ENCODE results near the gene SIM2. TPM values are rescaled to one million over a fixed set of nuclear protein-coding genes. Genes with fewer than 3 reads are reported as not detected.

SIM2 gene
- total and polyA plus RNA-seq, 2 experiments from 2014 or later = 0.14 TPM; not detected in 1

GRCh38 chr21:36692835-36693488 lies 6.0 kb upstream of the SIM2 start:
- in situ Hi-C loops (cut with MboI) = no loop called here
- H3F3A ChIP-seq (ENCODE audit: insufficient read depth) = peaks cover 9% of the 10 kb centered on the region
- no peaks in the 10 kb centered on the region for H3K4me1 ChIP-seq (ENCODE audit: insufficient read depth)
- H3K27me3 ChIP-seq (replicated peaks; ENCODE audit: insufficient read depth) = peaks cover 100% of the 10 kb centered on the region
- WGBS, 2 experiments (ENCODE audit: low coverage in 1 of 2, low lambda C conversion rate in 2 of 2, missing lambda C conversion rate in 2 of 2) = 9% methylated on average over 39 to 43 of the region's 57 CpGs
- no peaks in the 10 kb centered on the region for H4K20me1 ChIP-seq (ENCODE audit: insufficient read depth)
- no peak overlapping the region for H2AFZ ChIP-seq
- no peaks in the 10 kb centered on the region for H3K9me3 ChIP-seq (ENCODE audit: low read depth)
- H3K27ac ChIP-seq = no peak overlapping the region
- no peak overlapping the region for H3K4me3 ChIP-seq
- no peaks in the 10 kb centered on the region for H3K36me3 ChIP-seq (ENCODE audit: low read depth)
- no peaks in the 10 kb centered on the region for H3K79me2 ChIP-seq (ENCODE audit: insufficient read depth)
- DNase-seq = no peak
- no peaks in the 10 kb centered on the region for H3K9me2 ChIP-seq (ENCODE audit: insufficient read depth)
- no peak for TF ChIP-seq EZH2phosphoT487 (IDR thresholded peaks at IDR 0.05; ENCODE audit: insufficient read depth, low read depth)
- no peak for TF ChIP-seq EZH2 (IDR thresholded peaks at IDR 0.05; ENCODE audit: insufficient read depth, poor library complexity, severe bottlenecking)
- H3K4me2 ChIP-seq (ENCODE audit: unreplicated experiment) = no peak overlapping the region
- H3K9ac ChIP-seq = no peak overlapping the region

GRCh38 chr21:36693489-36694030 lies 5.4 kb upstream of the SIM2 start:
- no peak for DNase-seq
- in situ Hi-C loops (cut with MboI) = no loop called here
- Histone ChIP-seq H3F3A (ENCODE audit: insufficient read depth) (peaks cover 9% of the 10 kb centered on the region), H3K79me2 (ENCODE audit: insufficient read depth) (no peaks in the 10 kb centered on the region), H3K4me2 (ENCODE audit: unreplicated experiment) (no peak overlapping the region), H3K4me1 (ENCODE audit: insufficient read depth) (no peaks in the 10 kb centered on the region), H3K9ac (no peak overlapping the region), H4K20me1 (ENCODE audit: insufficient read depth) (no peaks in the 10 kb centered on the region), H3K9me2 (ENCODE audit: insufficient read depth) (no peaks in the 10 kb centered on the region), H3K9me3 (ENCODE audit: low read depth) (no peaks in the 10 kb centered on the region), H3K27ac (no peak overlapping the region), H3K36me3 (ENCODE audit: low read depth) (no peaks in the 10 kb centered on the region), H3K4me3 (no peak overlapping the region), H3K27me3 (replicated peaks; ENCODE audit: insufficient read depth) (peaks cover 100% of the 10 kb centered on the region), H2AFZ (no peak overlapping the region)
- TF ChIP-seq EZH2 (IDR thresholded peaks at IDR 0.05; ENCODE audit: insufficient read depth, poor library complexity, severe bottlenecking) = peak; percentile 95
- peak; percentile 63; the same call in 1 of the 2 replicates for TF ChIP-seq EZH2phosphoT487 (IDR thresholded peaks at IDR 0.05; ENCODE audit: insufficient read depth, low read depth)
- WGBS, 2 experiments (ENCODE audit: low coverage in 1 of 2, low lambda C conversion rate in 2 of 2, missing lambda C conversion rate in 2 of 2) = 17 to 18% methylated on average over 35 to 38 of the region's 40 CpGs

GRCh38 chr21:36694031-36694515 lies 4.8 kb upstream of the SIM2 start:
- H3K9ac ChIP-seq = no peak overlapping the region
- H3K79me2 ChIP-seq (ENCODE audit: insufficient read depth) = no peaks in the 10 kb centered on the region
- H3K4me2 ChIP-seq (ENCODE audit: unreplicated experiment) = no peak overlapping the region
- H3K4me1 ChIP-seq (ENCODE audit: insufficient read depth) = no peaks in the 10 kb centered on the region
- no peak overlapping the region for H3K4me3 ChIP-seq
- H3K27ac ChIP-seq = no peak overlapping the region
- H4K20me1 ChIP-seq (ENCODE audit: insufficient read depth) = no peaks in the 10 kb centered on the region
- no peak for DNase-seq
- TF ChIP-seq EZH2phosphoT487 (IDR thresholded peaks at IDR 0.05; ENCODE audit: insufficient read depth, low read depth) = no peak
- peak; percentile 77 for TF ChIP-seq EZH2 (IDR thresholded peaks at IDR 0.05; ENCODE audit: insufficient read depth, poor library complexity, severe bottlenecking)
- H2AFZ ChIP-seq = no peak overlapping the region
- H3K36me3 ChIP-seq (ENCODE audit: low read depth) = no peaks in the 10 kb centered on the region
- H3K9me3 ChIP-seq (ENCODE audit: low read depth) = no peaks in the 10 kb centered on the region
- 19 to 31% methylated on average over 9 to 14 of the region's 14 CpGs for WGBS, 2 experiments (ENCODE audit: low coverage in 1 of 2, low lambda C conversion rate in 2 of 2, missing lambda C conversion rate in 2 of 2)
- in situ Hi-C loops (cut with MboI) = no loop called here
- peaks cover 95% of the 10 kb centered on the region for H3K27me3 ChIP-seq (replicated peaks; ENCODE audit: insufficient read depth)
- H3K9me2 ChIP-seq (ENCODE audit: insufficient read depth) = no peaks in the 10 kb centered on the region
- H3F3A ChIP-seq (ENCODE audit: insufficient read depth) = peaks cover 9% of the 10 kb centered on the region

- in situ Hi-C loops (cut with MboI) = no loop called here
- H3K9me2 ChIP-seq (ENCODE audit: insufficient read depth) = no peaks in the 10 kb centered on the region
- no peak overlapping the region for H3K4me3 ChIP-seq
- H4K20me1 ChIP-seq (ENCODE audit: insufficient read depth) = no peaks in the 10 kb centered on the region
- H3F3A ChIP-seq (ENCODE audit: insufficient read depth) = peaks cover 9% of the 10 kb centered on the region
- no peaks in the 10 kb centered on the region for H3K4me1 ChIP-seq (ENCODE audit: insufficient read depth)
- H3K9ac ChIP-seq = no peak overlapping the region
- no peak overlapping the region for H3K27ac ChIP-seq
- no peak for DNase-seq
- H3K79me2 ChIP-seq (ENCODE audit: insufficient read depth) = no peaks in the 10 kb centered on the region
- H3K4me2 ChIP-seq (ENCODE audit: unreplicated experiment) = no peak overlapping the region
- H3K27me3 ChIP-seq (replicated peaks; ENCODE audit: insufficient read depth) = peaks cover 94% of the 10 kb centered on the region
- H2AFZ ChIP-seq = no peak overlapping the region
- H3K9me3 ChIP-seq (ENCODE audit: low read depth) = no peaks in the 10 kb centered on the region
- TF ChIP-seq EZH2phosphoT487 (IDR thresholded peaks at IDR 0.05; ENCODE audit: insufficient read depth, low read depth) (0 out of 2 replicates have a peak, but pooled peaks have one; percentile 7), EZH2 (IDR thresholded peaks at IDR 0.05; ENCODE audit: insufficient read depth, poor library complexity, severe bottlenecking) (peak; percentile 73)
- H3K36me3 ChIP-seq (ENCODE audit: low read depth) = no peaks in the 10 kb centered on the region
- WGBS, 2 experiments (ENCODE audit: low coverage in 1 of 2, low lambda C conversion rate in 2 of 2, missing lambda C conversion rate in 2 of 2) = 17 to 19% methylated on average over 19 of the region's 19 CpGs
Observed at GRCh38 chr21:36694593-36695282, 4.2 kb upstream of the SIM2 start.

Measured in GM23248 (cell line).